AG09319 (cell line): ENCODE measurements around the gene GRIK1.

Experiments
- DNase-seq: peaks from one replicate; pipeline ENCODE4 v3.0.0-alpha.2; 2010; ENCODE audit warnings: low read depth; ENCODE audit errors: extremely low read depth
- TF ChIP-seq, protein P1 (sequence below): IDR thresholded peaks from 2 replicates; pipeline ENCODE4 v1.5.1; 2011; ENCODE audit warnings: low read depth, mild to moderate bottlenecking, inconsistent platforms, low read length, moderate library complexity

GRIK1 gene

GRCh38 chr21:29777160-29777559 lies 162.6 kb downstream of the GRIK1 start:
- no peak for DNase-seq
- TF ChIP-seq, protein P1, sequence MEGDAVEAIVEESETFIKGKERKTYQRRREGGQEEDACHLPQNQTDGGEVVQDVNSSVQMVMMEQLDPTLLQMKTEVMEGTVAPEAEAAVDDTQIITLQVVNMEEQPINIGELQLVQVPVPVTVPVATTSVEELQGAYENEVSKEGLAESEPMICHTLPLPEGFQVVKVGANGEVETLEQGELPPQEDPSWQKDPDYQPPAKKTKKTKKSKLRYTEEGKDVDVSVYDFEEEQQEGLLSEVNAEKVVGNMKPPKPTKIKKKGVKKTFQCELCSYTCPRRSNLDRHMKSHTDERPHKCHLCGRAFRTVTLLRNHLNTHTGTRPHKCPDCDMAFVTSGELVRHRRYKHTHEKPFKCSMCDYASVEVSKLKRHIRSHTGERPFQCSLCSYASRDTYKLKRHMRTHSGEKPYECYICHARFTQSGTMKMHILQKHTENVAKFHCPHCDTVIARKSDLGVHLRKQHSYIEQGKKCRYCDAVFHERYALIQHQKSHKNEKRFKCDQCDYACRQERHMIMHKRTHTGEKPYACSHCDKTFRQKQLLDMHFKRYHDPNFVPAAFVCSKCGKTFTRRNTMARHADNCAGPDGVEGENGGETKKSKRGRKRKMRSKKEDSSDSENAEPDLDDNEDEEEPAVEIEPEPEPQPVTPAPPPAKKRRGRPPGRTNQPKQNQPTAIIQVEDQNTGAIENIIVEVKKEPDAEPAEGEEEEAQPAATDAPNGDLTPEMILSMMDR: no peak

DNA sequence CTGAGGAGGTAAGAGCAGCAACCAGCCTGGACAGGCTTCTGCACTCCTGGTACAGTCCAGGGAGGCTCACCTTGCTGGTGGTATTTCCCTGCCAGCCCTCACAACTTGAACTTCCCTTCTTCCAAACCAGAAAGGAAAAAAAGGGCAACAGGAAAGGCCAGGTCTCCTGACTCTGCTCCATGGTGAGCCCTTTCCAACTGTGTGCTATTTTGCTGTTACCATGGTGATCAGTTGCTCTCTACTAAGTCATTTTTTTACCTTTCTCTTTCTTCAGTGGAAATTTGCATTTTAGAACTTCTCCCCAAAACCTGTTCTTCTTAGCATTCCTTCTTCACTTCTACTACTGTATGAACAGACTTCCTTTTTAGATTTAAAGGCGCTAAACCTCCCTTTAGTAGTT lies 164.3 kb downstream of the GRIK1 start:
- TF ChIP-seq, protein P1: no peak
- DNase-seq: no peak

DNA sequence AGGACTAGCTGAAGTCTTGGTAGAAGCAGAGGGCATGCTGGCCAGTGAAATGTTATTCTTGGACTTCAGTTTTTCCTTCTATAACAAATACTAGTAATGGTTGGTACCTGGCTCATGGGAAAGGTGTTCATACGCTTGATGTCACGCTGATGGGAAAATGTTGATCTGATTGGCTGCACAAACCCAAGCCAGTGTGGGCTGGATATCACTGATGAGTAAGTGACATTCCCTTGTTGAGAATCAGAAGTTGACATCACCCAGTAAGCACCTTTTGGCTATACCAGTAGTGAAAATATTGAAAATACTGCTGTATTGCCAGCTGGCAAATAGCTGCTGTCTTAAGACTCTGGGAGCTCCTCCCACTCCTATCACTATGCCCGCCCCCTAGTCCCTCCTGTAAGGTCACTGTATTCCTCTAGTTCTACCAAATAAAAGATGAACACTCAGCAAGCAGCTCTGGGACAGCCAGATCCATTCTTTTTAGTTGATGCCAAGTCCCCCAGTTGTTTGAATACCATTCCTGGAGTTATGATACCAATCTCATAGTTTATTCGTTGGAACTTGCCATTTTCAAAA lies 168.2 kb downstream of the GRIK1 start:
- TF ChIP-seq, protein P1: no peak
- no peak for DNase-seq

GRCh38 chr21:29763674-29764073 lies 176.1 kb downstream of the GRIK1 start:
- TF ChIP-seq, protein P1: no peak
- no peak for DNase-seq

DNA sequence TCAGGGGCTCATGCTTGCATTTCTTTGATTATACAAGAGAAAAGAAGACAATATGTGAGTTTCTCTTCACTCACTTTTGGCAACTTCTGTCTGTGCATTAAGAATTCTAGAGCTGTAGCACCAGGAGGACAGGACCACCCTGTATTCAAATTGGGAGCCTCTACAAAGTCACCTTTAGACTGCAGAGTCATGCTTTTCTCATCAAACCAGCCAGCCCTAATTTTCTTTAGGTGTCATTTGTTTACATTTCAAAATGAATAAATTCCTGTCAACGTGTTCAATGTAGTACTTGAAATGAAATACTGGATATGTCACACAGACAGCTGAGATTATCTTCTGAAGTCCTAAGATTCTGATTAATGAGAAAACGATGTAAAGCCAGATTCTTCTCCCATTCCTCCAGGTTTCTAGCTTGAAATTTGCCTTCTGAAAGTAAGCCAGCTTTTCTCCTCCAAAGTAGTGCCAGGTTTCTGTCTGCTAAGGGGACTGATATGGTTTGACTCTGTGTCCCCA lies 177.2 kb downstream of the GRIK1 start:
- TF ChIP-seq, protein P1: no peak
- DNase-seq: no peak

GRCh38 chr21:29753216-29753615 lies 186.6 kb downstream of the GRIK1 start:
- no peak for DNase-seq
- TF ChIP-seq, protein P1: no peak

DNA sequence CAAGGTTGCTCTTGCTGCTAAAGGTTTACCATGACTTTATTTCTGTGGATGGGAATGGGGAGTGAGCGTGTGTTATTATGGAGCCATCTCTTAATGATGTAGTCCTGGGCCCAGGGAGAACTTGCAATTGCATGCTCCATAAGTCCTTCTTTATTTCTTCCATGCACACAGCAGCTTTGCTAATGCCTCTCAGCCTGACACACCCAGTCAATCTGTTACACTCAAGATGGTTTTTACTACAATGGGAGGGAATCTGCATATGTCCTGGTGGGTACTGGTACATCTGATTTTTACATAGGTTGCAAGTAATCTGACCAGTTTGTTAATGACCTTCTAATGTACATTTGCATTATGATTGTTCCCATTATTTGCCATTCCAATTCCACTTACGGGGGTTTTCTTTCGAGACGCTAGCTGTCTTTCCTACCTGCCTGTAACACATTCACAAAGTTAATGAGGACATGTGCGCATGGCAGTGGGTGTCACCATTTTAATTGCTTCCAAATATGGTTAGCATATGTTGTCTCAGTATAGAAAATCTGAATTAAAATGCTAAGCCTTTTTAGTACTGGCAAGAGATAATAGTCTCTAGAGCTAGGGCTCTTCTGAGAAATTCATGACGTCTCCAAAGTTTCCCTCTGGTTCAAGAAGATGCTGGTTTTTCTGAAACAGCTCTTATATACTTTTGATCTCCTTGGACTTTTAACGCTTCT lies 188.2 kb downstream of the GRIK1 start:
- DNase-seq: no peak

More for the DNA sequence above, 188.2 kb downstream of the GRIK1 start:
- TF ChIP-seq, protein P1: no peak
